Measurements from ENCODE around the gene ZC3H4. TPM values are rescaled to one million over a fixed set of nuclear protein-coding genes. Genes with fewer than 3 reads are reported as not detected.

The ZC3H4 gene
- total RNA-seq, 4 donors from 2014 or later = 25.5 to 40.4 (median 34.2) TPM

DNA sequence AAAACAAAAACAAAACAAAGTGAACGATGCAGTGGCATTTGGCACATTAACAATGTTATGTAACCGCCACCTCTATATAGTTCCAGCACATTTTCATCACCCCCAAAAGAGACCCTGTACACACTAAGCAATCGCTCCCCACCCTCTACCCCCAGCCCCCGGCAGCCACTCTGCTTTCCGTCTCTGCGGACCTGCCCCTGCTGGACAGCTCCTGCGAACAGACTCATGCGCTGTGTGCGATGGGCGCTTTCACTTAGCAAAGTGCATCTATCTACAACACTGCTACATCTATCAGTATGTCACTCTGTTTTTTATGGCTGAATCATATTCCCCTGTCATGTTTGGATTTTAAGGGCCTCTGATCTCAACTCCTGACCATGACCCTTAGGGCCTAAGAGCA lies 40.0 kb downstream of the ZC3H4 start:
- Histone ChIP-seq H3K4me1 (peaks cover 0 to 37% (median 2%) of the 10 kb centered on the region in 4 donors), H3K36me3 (peaks cover 1 to 98% (median 13%) of the 10 kb centered on the region in 3 donors), H3K9me3 (no peaks in the 10 kb centered on the region), H3K4me3 (no peak overlapping the region), H3K27me3 (no peaks in the 10 kb centered on the region), H3K27ac (peak overlapping the region in 1 of 4 donors; percentile 23)
- no peak for DNase-seq (ENCODE audit: low spot score in 2 of 2)
- WGBS, 2 donors = 86 to 89% methylated on average over 10 of the region's 10 CpGs
- TF ChIP-seq POLR2A (IDR thresholded peaks at IDR 0.05) (no peak), EP300 (IDR thresholded peaks at IDR 0.05) (no peak), CTCF (IDR thresholded peaks at IDR 0.05) (no peak)

- Histone ChIP-seq H3K4me1 (peaks cover 0 to 37% (median 2%) of the 10 kb centered on the region in 4 donors), H3K4me3 (no peak overlapping the region), H3K27ac (peak overlapping the region in 1 of 4 donors; percentile 23), H3K27me3 (no peaks in the 10 kb centered on the region), H3K36me3 (peaks cover 0 to 98% (median 19%) of the 10 kb centered on the region in 3 donors), H3K9me3 (no peaks in the 10 kb centered on the region)
- WGBS, 2 donors = 73 to 85% methylated on average over 7 to 9 of the region's 17 CpGs
- TF ChIP-seq POLR2A (IDR thresholded peaks at IDR 0.05) = no peak
- TF ChIP-seq EP300 (IDR thresholded peaks at IDR 0.05) = no peak
- no peak for TF ChIP-seq CTCF (IDR thresholded peaks at IDR 0.05)
- no peak for DNase-seq (ENCODE audit: low spot score in 2 of 2)
Observed at GRCh38 chr19:47072323-47072722, 41.3 kb downstream of the ZC3H4 start.

GRCh38 chr19:47071731-47072130 lies 41.8 kb downstream of the ZC3H4 start:
- no peak for TF ChIP-seq EP300 (IDR thresholded peaks at IDR 0.05)
- no peak for TF ChIP-seq POLR2A (IDR thresholded peaks at IDR 0.05)
- no peak for TF ChIP-seq CTCF (IDR thresholded peaks at IDR 0.05)
- no peak overlapping the region for H3K27ac ChIP-seq
- WGBS, 2 donors = 70 to 85% methylated on average over 10 to 12 of the region's 12 CpGs
- peaks cover 0 to 37% (median 2%) of the 10 kb centered on the region in 4 donors for H3K4me1 ChIP-seq
- no peak for DNase-seq (ENCODE audit: low spot score in 2 of 2)
- H3K4me3 ChIP-seq = no peak overlapping the region
- H3K36me3 ChIP-seq = peaks cover 0 to 98% (median 21%) of the 10 kb centered on the region in 3 donors
- H3K9me3 ChIP-seq = no peaks in the 10 kb centered on the region
- no peaks in the 10 kb centered on the region for H3K27me3 ChIP-seq

DNA sequence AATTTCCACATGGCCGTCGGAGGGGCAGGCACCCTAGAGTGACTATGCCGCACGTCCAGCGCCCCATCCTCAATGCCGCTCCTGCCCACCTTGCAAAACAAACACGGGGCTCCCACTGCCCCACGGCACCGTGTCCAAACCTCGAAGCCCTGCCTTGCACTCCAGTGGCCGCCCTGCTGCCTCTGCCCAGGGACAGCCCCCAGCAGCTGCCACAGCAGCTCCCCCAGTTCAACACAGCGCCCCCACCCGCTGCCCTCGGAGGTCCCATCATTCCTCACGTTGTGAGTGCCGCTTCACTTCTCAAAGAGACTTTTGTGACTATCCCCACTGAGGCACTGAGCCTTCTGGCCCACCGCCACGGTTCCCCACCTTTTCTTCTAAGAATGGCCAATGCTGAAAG lies 42.8 kb downstream of the ZC3H4 start:
- peaks cover 0 to 37% (median 2%) of the 10 kb centered on the region in 4 donors for H3K4me1 ChIP-seq
- no peak overlapping the region for H3K4me3 ChIP-seq
- no peaks in the 10 kb centered on the region for H3K27me3 ChIP-seq
- no peak for DNase-seq (ENCODE audit: low spot score in 2 of 2)
- H3K9me3 ChIP-seq = no peaks in the 10 kb centered on the region
- H3K27ac ChIP-seq = peak overlapping the region in 1 of 4 donors; percentile 72
- WGBS, 2 donors = 75 to 77% methylated on average over 16 to 18 of the region's 18 CpGs
- H3K36me3 ChIP-seq = peaks cover 0 to 99% (median 31%) of the 10 kb centered on the region in 3 donors
- TF ChIP-seq EP300 (IDR thresholded peaks at IDR 0.05) = no peak
- no peak for TF ChIP-seq CTCF (IDR thresholded peaks at IDR 0.05)
- no peak for TF ChIP-seq POLR2A (IDR thresholded peaks at IDR 0.05)

- Histone ChIP-seq H3K9me3 (no peaks in the 10 kb centered on the region), H3K27me3 (no peaks in the 10 kb centered on the region), H3K4me3 (no peak overlapping the region), H3K4me1 (peaks cover 0 to 37% (median 2%) of the 10 kb centered on the region in 4 donors), H3K27ac (peak overlapping the region in 2 of 4 donors; percentile 26 to 72), H3K36me3 (peaks cover 0 to 99% (median 31%) of the 10 kb centered on the region in 3 donors)
- 77 to 78% methylated on average over 15 of the region's 15 CpGs for WGBS, 2 donors
- DNase-seq (ENCODE audit: low spot score in 2 of 2) = no peak
- TF ChIP-seq POLR2A (IDR thresholded peaks at IDR 0.05) (no peak), EP300 (IDR thresholded peaks at IDR 0.05) (no peak)
Observed at GRCh38 chr19:47069795-47070194, 43.8 kb downstream of the ZC3H4 start.

Measured in tibial nerve (tissue), 4 donors.